HG03060 (cell line): Measurements from ENCODE around the gene GNPTG.
"Not testable (repeated sequence)": the region's sequence is repeated elsewhere in the genome, so short reads cannot be mapped to it uniquely, and the experiment has no call there.

Experiments
- ATAC-seq: cut with Tn5 transposase; IDR thresholded peaks from one replicate; pipeline ENCODE4 v1.9.1; 2021; ENCODE audit warnings: low read depth, moderate number of reproducible peaks; ENCODE audit not compliant: unreplicated experiment

The GNPTG gene

GRCh38 chr16:1318268-1318545, 33.5 kb upstream of the GNPTG start:
- no peak for ATAC-seq

- no peak for ATAC-seq
Observed at GRCh38 chr16:1319041-1319440, 32.7 kb upstream of the GNPTG start.

- no peak for ATAC-seq
Observed at GRCh38 chr16:1320097-1320496, 31.6 kb upstream of the GNPTG start.

GRCh38 chr16:1320658-1321240, 31.0 kb upstream of the GNPTG start:
- ATAC-seq, result no peak

GRCh38 chr16:1322407-1322806, 29.3 kb upstream of the GNPTG start:
- ATAC-seq, result no peak

GRCh38 chr16:1323296-1324239, 28.2 kb upstream of the GNPTG start:
- ATAC-seq, result no peak

GRCh38 chr16:1324286-1324826, 27.4 kb upstream of the GNPTG start:
- no peak for ATAC-seq

- no peak for ATAC-seq
Observed at GRCh38 chr16:1325261-1325660, 26.5 kb upstream of the GNPTG start.

- ATAC-seq, result no peak
Observed at GRCh38 chr16:1325673-1326371, 25.9 kb upstream of the GNPTG start.

- ATAC-seq, result no peak
Observed at GRCh38 chr16:1326391-1326790, 25.3 kb upstream of the GNPTG start.

- no peak for ATAC-seq
Observed at GRCh38 chr16:1326946-1327618, 24.6 kb upstream of the GNPTG start.

GRCh38 chr16:1327619-1327947, 24.1 kb upstream of the GNPTG start:
- ATAC-seq, result no peak

- ATAC-seq, result not testable (repeated sequence)
Observed at GRCh38 chr16:1328136-1328535, 23.6 kb upstream of the GNPTG start.

- not testable (repeated sequence) for ATAC-seq
Observed at GRCh38 chr16:1328961-1329360, 22.8 kb upstream of the GNPTG start.

- ATAC-seq, result no peak
Observed at GRCh38 chr16:1330260-1330914, 21.3 kb upstream of the GNPTG start.

- no peak for ATAC-seq
Observed at GRCh38 chr16:1330931-1331711, 20.6 kb upstream of the GNPTG start.

- no peak for ATAC-seq
Observed at GRCh38 chr16:1331712-1332617, 19.8 kb upstream of the GNPTG start.

- no peak for ATAC-seq
Observed at GRCh38 chr16:1332618-1333148, 19.0 kb upstream of the GNPTG start.
